Measurements from ENCODE around the gene PPP6R3.

Gene PPP6R3

GRCh38 chr11:68560216-68560615, 99.7 kb downstream of the PPP6R3 start:
- DNase-seq (ENCODE audit: low spot score): no peak

DNA sequence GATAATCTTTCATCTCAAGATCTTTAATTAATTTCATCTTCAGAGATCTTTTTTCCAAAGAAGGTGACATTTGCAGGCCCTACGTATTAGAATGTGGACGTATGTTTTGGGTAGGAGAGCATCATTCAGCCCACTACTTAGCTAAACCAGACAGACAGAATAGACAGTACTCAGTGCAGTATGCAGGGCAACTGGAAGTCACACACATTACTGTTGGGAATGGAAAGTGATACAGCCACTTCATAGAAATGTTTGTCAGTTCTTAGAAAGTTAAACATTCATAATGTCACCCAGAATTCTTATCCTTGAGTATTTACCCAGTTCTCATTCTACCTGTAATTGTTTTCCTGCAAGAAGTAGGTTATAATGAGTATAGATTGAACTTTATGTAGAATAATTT, 102.9 kb downstream of the PPP6R3 start:
- no peak for DNase-seq (ENCODE audit: low spot score)

GRCh38 chr11:68564261-68564660, 103.7 kb downstream of the PPP6R3 start:
- DNase-seq (ENCODE audit: low spot score): no peak

DNA sequence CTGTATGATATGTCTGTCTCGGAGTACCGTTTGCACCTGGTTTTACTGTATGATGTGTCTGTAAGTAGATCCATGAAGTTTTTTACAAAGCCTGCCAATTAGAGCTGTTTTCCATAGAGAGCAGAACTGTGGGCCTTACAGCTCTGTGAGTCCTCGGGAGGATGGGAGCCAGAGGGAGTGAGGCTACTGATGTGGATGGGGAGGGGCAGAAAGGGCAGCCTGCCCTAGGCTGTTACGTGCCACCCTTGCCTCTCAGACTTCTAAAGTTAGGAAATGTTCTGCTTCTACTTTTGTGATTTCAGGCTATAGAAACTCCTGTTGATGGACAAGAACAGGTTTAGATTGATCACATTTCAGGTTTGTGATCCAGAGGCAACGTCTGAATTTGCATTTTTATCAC, 105.2 kb downstream of the PPP6R3 start:
- no peak for DNase-seq (ENCODE audit: low spot score)

DNA sequence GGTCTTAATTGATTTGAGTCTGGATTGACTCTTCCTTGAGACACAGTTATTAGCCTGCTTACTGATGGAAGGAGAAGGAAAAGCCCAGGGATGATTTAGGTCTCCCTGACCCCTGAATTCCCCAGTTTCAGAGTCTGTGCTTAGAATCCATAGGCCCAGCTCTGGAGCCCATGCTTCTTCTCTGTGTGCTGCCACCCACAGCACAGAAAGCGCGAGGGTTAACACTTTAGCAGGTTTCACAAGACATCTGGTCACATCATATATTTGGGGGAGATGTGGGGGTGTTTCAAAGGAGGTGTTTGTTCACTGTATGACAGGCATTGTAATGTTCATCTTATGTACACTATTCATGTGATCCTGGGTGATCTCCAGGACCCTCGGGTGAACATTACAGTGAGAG, 107.0 kb downstream of the PPP6R3 start:
- no peak for DNase-seq (ENCODE audit: low spot score)

- DNase-seq (ENCODE audit: low spot score): no peak
Observed at GRCh38 chr11:68569357-68569756, 108.8 kb downstream of the PPP6R3 start.

DNA sequence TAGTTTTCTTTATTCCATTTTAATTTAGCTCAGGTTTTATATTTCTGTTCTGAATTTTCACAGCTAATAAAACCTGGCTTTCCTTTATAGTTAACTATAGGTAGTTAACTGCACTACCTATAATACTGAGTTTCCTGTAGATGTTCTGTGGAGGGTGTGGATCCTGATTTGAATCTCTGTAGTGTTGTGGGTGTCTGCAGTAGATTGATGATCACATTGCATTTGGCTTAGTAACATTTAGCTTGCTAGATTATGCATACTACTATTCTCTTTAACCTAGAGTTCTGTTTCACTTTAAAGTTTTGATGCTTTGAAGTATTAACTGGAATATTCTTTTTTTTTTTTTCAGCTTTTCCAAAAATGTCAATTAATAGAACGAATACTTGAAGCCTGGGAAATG, 110.1 kb downstream of the PPP6R3 start:
- no peak for DNase-seq (ENCODE audit: low spot score)

- no peak for DNase-seq (ENCODE audit: low spot score)
Observed at GRCh38 chr11:68574308-68574707, 113.8 kb downstream of the PPP6R3 start.

- DNase-seq (ENCODE audit: low spot score): no peak
Observed at GRCh38 chr11:68575025-68575665, 114.6 kb downstream of the PPP6R3 start.

GRCh38 chr11:68579455-68579854, 118.9 kb downstream of the PPP6R3 start:
- no peak for DNase-seq (ENCODE audit: low spot score)

DNA sequence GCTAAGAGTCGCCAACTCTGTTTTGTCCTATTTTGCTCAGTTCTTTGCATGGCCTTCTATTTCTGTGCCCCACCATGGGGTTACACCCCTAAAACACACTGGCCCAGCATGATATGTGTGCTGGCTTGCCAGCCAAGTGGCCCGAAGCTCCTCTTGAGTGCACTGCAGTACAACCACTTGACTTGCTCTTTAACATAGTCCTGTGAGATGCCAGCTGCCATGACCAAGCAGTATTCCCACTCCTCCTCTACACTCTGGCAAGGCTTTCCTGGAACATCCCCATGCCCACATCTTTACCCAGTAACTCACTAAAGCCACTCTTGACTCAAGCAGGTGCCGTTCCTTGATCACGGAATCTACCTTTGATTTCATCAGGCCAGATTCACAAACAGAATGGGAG, 120.9 kb downstream of the PPP6R3 start:
- DNase-seq (ENCODE audit: low spot score): no peak

DNA sequence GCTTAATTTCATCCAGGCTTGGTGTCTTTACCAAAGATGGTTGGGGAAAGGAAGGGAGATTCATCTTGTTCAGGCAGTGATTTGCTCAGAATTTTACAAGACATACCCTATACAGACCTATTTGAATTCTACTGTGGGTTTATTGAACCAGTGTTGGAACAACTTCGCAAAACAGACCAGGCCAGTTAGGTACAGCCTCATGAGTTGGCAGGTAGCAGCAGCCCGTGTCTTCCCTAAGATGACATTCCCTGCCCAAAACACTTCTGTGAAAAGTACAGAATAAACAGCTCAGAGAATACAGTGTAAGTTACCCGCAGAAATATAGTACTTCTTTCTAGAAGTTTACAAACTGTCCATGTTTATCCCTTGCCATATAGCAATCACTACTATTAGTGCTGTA, 121.3 kb downstream of the PPP6R3 start:
- no peak for DNase-seq (ENCODE audit: low spot score)

- DNase-seq (ENCODE audit: low spot score): no peak
Observed at GRCh38 chr11:68582416-68583040, 122.0 kb downstream of the PPP6R3 start.

DNA sequence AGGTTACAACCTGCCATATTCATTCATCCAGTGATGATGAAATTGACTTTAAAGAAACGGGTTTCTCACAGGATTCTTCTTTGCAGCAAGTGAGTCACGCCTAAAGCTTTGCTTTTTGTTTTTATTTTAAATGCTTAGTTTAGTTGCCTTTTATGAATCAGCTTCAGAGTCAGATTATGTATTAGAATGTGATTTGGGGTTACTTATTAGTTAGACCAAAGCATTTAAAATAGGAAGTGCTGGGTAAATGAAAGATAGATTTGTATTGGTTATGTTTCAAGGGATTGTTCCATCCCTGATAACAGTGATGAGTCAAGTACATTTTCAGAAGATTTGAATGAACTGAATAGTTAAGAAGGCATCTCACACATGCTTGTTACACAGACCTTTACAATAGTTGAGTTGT, 122.5 kb downstream of the PPP6R3 start:
- DNase-seq (ENCODE audit: low spot score): no peak

DNA sequence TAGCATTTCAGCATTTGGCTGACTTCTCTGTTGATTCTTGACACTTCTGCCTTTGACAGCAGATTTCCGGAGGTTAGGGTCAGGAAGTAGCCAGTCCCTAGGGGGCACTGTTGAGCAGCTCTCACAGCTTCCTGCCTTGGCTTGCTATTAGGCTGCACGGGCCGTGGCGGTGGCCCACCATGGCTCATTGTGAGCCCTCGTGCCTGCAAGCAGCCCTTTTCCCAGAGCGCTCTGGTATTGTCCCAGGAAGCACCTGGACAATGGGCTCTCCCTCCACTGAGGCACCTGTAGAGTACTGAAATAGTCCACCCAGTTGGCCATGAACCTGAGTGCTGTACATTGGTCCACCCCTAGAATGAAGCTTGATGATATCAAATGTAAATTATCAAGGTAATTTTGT, 123.5 kb downstream of the PPP6R3 start:
- peak; percentile 22 for DNase-seq (ENCODE audit: low spot score)

GRCh38 chr11:68584991-68585524, 124.5 kb downstream of the PPP6R3 start:
- DNase-seq (ENCODE audit: low spot score): no peak

GRCh38 chr11:68589547-68590216, 129.1 kb downstream of the PPP6R3 start:
- no peak for DNase-seq (ENCODE audit: low spot score)

DNA sequence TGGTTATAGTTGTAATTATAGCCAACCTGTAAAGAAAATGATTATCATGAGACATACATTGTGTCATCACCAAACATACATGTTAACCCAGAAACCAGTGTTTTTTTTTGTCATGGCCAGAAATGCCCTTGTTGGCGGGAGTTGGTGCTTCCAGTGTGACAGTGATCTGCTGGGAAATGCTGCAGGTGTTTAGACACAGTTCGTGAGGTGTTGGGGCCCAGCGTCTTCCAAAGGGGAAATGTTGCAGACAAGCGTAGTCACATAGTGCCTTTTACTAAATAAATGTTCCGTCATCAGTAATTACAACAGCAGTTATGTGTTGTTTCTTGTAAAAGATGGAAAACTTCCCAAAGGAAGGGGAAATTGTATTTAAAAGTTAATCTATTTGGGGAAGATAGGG, 131.2 kb downstream of the PPP6R3 start:
- DNase-seq (ENCODE audit: low spot score): no peak

- DNase-seq (ENCODE audit: low spot score): no peak
Observed at GRCh38 chr11:68593441-68593840, 132.9 kb downstream of the PPP6R3 start.

DNA sequence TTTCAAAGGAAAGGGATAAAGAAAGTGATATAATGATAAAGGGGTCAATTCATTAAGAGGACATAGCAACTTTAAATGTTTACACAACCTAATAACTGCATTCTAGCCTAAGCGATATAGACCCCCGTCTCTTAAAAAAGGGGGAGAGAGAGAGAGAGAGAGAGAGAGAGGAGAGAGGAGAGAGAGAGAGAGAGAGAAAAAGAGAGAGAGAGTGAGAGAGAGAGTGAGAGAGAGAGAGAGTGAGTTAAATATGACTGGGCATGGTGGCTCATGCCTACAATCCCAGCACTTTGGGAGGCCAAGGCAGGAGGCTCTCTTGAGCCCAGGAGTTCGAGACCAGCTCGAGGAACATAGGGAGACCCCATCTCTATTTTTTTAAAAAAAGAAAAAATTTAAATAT, 133.6 kb downstream of the PPP6R3 start:
- DNase-seq (ENCODE audit: low spot score): no peak

GRCh38 chr11:68596231-68596630, 135.7 kb downstream of the PPP6R3 start:
- DNase-seq (ENCODE audit: low spot score): no peak

- no peak for DNase-seq (ENCODE audit: low spot score)
Observed at GRCh38 chr11:68598816-68599653, 138.5 kb downstream of the PPP6R3 start.

Measured in Ammon's horn (tissue), 1 donor.